ENCODE results near the gene STBD1. TPM values are rescaled to one million over a fixed set of nuclear protein-coding genes. Genes with fewer than 3 reads are reported as not detected.

The STBD1 gene
- total and polyA plus RNA-seq, 3 experiments from 2014 or later = 0.26 to 1.8 TPM; not detected in 1

Other genes starting within 250 kb of the STBD1 start
- not detected for gene ART3, start 232.0 kb upstream of the STBD1 start, total RNA-seq
- gene ART3, start 232.0 kb upstream of the STBD1 start, polyA plus RNA-seq = not detected
- gene NUP54, start 158.3 kb upstream of the STBD1 start, total RNA-seq = 10 to 100 TPM; 56.6 to 63.3 TPM
- 41.8 TPM for gene NUP54, start 158.3 kb upstream of the STBD1 start, polyA plus RNA-seq
- 1 to 10 TPM; 6.2 to 6.7 TPM for gene SCARB2, start 92.9 kb upstream of the STBD1 start, total RNA-seq
- 17.6 TPM for gene SCARB2, start 92.9 kb upstream of the STBD1 start, polyA plus RNA-seq
- not detected for gene FAM47E, start 55.0 kb upstream of the STBD1 start, total RNA-seq
- gene FAM47E, start 55.0 kb upstream of the STBD1 start, polyA plus RNA-seq = not detected
- gene CCDC158, start 114.4 kb downstream of the STBD1 start, total RNA-seq = not detected
- not detected for gene CCDC158, start 114.4 kb downstream of the STBD1 start, polyA plus RNA-seq
- not detected for gene SHROOM3, start 128.5 kb downstream of the STBD1 start, total RNA-seq
- gene SHROOM3, start 128.5 kb downstream of the STBD1 start, polyA plus RNA-seq = not detected

All from CD8-positive, alpha-beta memory T cell (primary cell).